Ovary (tissue), 9 donors: ENCODE measurements around the gene PSMB7. TPM values are rescaled to one million over a fixed set of nuclear protein-coding genes. Genes with fewer than 3 reads are reported as not detected.

Source experiments
- DNase-seq, 5 donors: peaks; one replicate each; pipeline ENCODE4 v3.0.0-alpha.2; 2019 to 2020
- H3K27ac ChIP-seq, 2 donors: fragments of 200-600 bp; one replicate each; pipeline versions ENCODE4 v1.5.1 to v1.8.0; 2019 to 2022
- H3K27me3 ChIP-seq: fragments of 200-600 bp; one replicate; pipeline ENCODE4 v1.8.0; 2022
- H3K36me3 ChIP-seq: fragments of 200-600 bp; sonication (generic); one replicate; pipeline ENCODE4 v1.5.1; 2019
- H3K4me1 ChIP-seq: one replicate; pipeline ENCODE4 v1.8.1; 2013; ENCODE audit warnings: mild to moderate bottlenecking, moderate library complexity; ENCODE audit not compliant: insufficient read depth
- H3K4me3 ChIP-seq: fragments of 200-600 bp; sonication (generic); one replicate; pipeline ENCODE4 v1.5.1; 2017
- H3K9me3 ChIP-seq, 2 donors: fragments of 200-600 bp in 1 of 2; sonication (generic) in 1 of 2; one replicate each; pipeline versions ENCODE4 v1.5.1 to v1.8.1; 2013 to 2019; ENCODE audit warnings: mild to moderate bottlenecking in 1 of 2, moderate library complexity in 1 of 2
- CTCF ChIP-seq, 3 donors: fragments of 450-650 bp in 2 of 3; fragments of 200-600 bp in 1 of 3; IDR thresholded peaks; one replicate each; pipeline versions ENCODE4 v1.5.1 to v1.8.0; 2016 to 2022; ENCODE audit warnings: antibody characterized with exemption in 3 of 3, mild to moderate bottlenecking in 1 of 3
- EP300 ChIP-seq: sonication (generic); formaldehyde crosslinking; IDR thresholded peaks from one replicate; pipeline ENCODE4 v1.6.1; 2017; ENCODE audit warnings: antibody characterized with exemption
- POLR2A ChIP-seq: fragments of 450-650 bp; IDR thresholded peaks from one replicate; pipeline ENCODE4 v1.6.1; 2017; ENCODE audit warnings: antibody characterized with exemption, mild to moderate bottlenecking, moderate library complexity
- WGBS, 3 donors: extraction: QIAGEN DNeasy Blood & Tissue Kit in 1 of 3; methylation state at CpG; one replicate each; pipeline versions ENCODE4 v1.1.5 to v1.1.7; 2013 to 2017; 5-methylcytosine and 5-hydroxymethylcytosine counted together
- intact Hi-C, 4 donors: fragments of 100-400 bp; cut with DNase I; formaldehyde crosslinking; loops; one replicate each; pipeline versions ENCODE4 v1.11.0 to v1.15.1; 2022 to 2023
- polyA plus RNA-seq, 2 donors: library from polyadenylated mRNA; stranded (reverse); fragments of 200-250 nt in 1 of 2; fragments of 350-450 nt in 1 of 2; fragmentation: Illumina TruSeq in 1 of 2; extraction: RNeasy Lipid Tissue Mini Kit (QIAGEN cat#74804) in 1 of 2; gene quantifications; one replicate each; pipeline ENCODE4 v1.2.3, GENCODE V29; 2013 to 2014
- total RNA-seq, 7 donors: library from RNA; depleted of rRNA in 2 of 7; stranded (reverse); fragments of >200 nt in 2 of 7; fragmentation: NEBNext Ultra II Directional in 3 of 7; extraction: Animal tissue kit (Norgen Biotek cat#: 25700) in 3 of 7; gene quantifications; one replicate each; pipeline versions ENCODE4 v1.1.0 to v1.2.4, GENCODE V29; 2016 to 2023
- donor health status: DM: no; HTN: no; CAD: no; lungs with moderate emphysema.
- donor health status: DM: no; HTN: no; CAD: no.
- donor health status: Bipolar disorder and iron deficiency.
- donor health status: DM: yes; HTN: yes; CAD: no.
- donor health status: DM: no; HTN: no; CAD: no.
- donor health status: DM: yes; HTN: yes; CAD: no.

The PSMB7 gene
- total and polyA plus RNA-seq, 9 donors, result 88.0 to 211 (median 95.1) TPM

GRCh38 chr9:124414612-124415011, 630 bp downstream of the PSMB7 start:
- no peaks in the 10 kb centered on the region for H3K9me3 ChIP-seq
- intact Hi-C loops, result loop anchor here in 1 of 4 donors (5.0 kb wide), 1 partner anchor 123 kb away; no protein-coding TSS in a partner anchor
- no peaks in the 10 kb centered on the region for H3K27me3 ChIP-seq
- no peak for TF ChIP-seq CTCF (IDR thresholded peaks at IDR 0.05)
- no peak for TF ChIP-seq EP300
- no peak for TF ChIP-seq POLR2A
- H3K4me3 ChIP-seq, result peak overlapping the region; percentile 62
- H3K36me3 ChIP-seq, result no peaks in the 10 kb centered on the region
- DNase-seq, result no peak
- H3K4me1 ChIP-seq, result peaks cover 6% of the 10 kb centered on the region
- WGBS, 3 donors, result 8 to 11% (median 11%) methylated on average over 13 of the region's 13 CpGs
- no peak overlapping the region for H3K27ac ChIP-seq

GRCh38 chr9:124412228-124412575, 3.0 kb downstream of the PSMB7 start:
- no peaks in the 10 kb centered on the region for H3K36me3 ChIP-seq
- intact Hi-C loops, result no loop called here
- H3K4me3 ChIP-seq, result no peak overlapping the region
- no peak for DNase-seq
- H3K27ac ChIP-seq, result no peak overlapping the region
- TF ChIP-seq CTCF (IDR thresholded peaks at IDR 0.05) (no peak), EP300 (no peak), POLR2A (no peak)
- peaks cover 6% of the 10 kb centered on the region for H3K4me1 ChIP-seq
- 82 to 88% (median 87%) methylated on average over 3 of the region's 3 CpGs for WGBS, 3 donors
- no peaks in the 10 kb centered on the region for H3K27me3 ChIP-seq
- H3K9me3 ChIP-seq, result no peaks in the 10 kb centered on the region

GRCh38 chr9:124411514-124412227, 3.6 kb downstream of the PSMB7 start:
- H3K4me1 ChIP-seq, result peaks cover 6% of the 10 kb centered on the region
- H3K27ac ChIP-seq, result no peak overlapping the region
- H3K36me3 ChIP-seq, result no peaks in the 10 kb centered on the region
- no peak for DNase-seq
- TF ChIP-seq EP300 (no peak), CTCF (IDR thresholded peaks at IDR 0.05) (no peak), POLR2A (no peak)
- WGBS, 3 donors, result 56 to 74% (median 67%) methylated on average over 5 of the region's 5 CpGs
- H3K9me3 ChIP-seq, result no peaks in the 10 kb centered on the region
- intact Hi-C loops, result no loop called here
- H3K4me3 ChIP-seq, result no peak overlapping the region
- H3K27me3 ChIP-seq, result no peaks in the 10 kb centered on the region

GRCh38 chr9:124410321-124410913, 4.8 kb downstream of the PSMB7 start:
- Histone ChIP-seq H3K27me3 (no peaks in the 10 kb centered on the region), H3K27ac (no peak overlapping the region), H3K4me1 (peaks cover 6% of the 10 kb centered on the region), H3K9me3 (no peaks in the 10 kb centered on the region), H3K4me3 (no peak overlapping the region), H3K36me3 (no peaks in the 10 kb centered on the region)
- TF ChIP-seq EP300 (no peak), CTCF (IDR thresholded peaks at IDR 0.05) (no peak), POLR2A (no peak)
- 58 to 65% (median 61%) methylated on average over 3 of the region's 3 CpGs for WGBS, 3 donors
- DNase-seq, result no peak
- intact Hi-C loops, result no loop called here
